Right lobe of liver (tissue), 4 donors: ENCODE measurements around the gene IQSEC3.

Experiments used
- POLR2A ChIP-seq: fragments of 450-650 bp; IDR thresholded peaks from one replicate; pipeline ENCODE4 v1.6.1; 2017; ENCODE audit warnings: antibody characterized with exemption, mild to moderate bottlenecking
- TF ChIP-seq, protein P1 (sequence below), 4 donors: fragments of 200-600 bp in 3 of 4; fragments of 450-650 bp in 1 of 4; IDR thresholded peaks; one replicate each; pipeline versions ENCODE4 v1.5.1 to v1.8.0; 2016 to 2022; ENCODE audit warnings: antibody characterized with exemption in 4 of 4, mild to moderate bottlenecking in 2 of 4
- donor health status: DM: no; HTN: no; CAD: no.
- donor health status: DM: no; HTN: no; CAD: no.
- donor health status: DM: no; HTN: yes; CAD: no.

DNA sequence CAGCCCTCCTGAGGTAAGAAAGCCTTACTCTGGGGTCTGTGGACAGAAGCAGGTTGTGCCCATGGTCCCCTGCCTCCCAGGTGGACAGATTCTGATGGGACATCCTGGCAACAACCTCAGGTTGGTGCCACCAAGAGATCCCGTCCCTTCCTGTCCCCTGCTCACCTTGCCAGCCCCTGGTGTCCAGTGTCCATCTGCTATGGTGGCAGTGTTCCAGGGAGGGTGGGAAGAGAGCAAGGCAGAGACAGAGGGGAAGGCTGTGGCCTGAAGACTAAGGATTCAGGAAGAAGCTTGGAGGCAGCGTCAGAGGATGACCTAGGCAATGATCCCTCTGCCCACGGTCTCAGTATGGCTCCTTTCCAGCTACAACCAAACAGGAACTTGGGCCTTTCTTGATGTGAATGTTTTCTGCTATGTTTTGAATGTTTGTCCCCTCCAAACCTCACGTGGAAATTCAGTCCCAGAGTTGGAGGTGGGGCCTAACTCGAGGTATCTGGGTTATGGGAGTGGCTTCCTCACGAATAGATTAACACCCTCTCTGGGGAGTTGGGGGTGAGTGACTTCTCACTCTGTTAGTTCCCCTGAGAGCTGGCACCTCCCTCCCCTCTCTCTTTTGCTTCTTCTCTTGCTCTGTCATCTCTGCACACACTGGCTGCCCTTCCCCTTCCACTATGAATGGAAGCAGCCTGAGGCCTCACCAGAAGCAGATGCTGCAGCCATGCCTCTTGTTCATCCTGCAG is 26.9 kb downstream of the IQSEC3 start:
- TF ChIP-seq, protein P1, sequence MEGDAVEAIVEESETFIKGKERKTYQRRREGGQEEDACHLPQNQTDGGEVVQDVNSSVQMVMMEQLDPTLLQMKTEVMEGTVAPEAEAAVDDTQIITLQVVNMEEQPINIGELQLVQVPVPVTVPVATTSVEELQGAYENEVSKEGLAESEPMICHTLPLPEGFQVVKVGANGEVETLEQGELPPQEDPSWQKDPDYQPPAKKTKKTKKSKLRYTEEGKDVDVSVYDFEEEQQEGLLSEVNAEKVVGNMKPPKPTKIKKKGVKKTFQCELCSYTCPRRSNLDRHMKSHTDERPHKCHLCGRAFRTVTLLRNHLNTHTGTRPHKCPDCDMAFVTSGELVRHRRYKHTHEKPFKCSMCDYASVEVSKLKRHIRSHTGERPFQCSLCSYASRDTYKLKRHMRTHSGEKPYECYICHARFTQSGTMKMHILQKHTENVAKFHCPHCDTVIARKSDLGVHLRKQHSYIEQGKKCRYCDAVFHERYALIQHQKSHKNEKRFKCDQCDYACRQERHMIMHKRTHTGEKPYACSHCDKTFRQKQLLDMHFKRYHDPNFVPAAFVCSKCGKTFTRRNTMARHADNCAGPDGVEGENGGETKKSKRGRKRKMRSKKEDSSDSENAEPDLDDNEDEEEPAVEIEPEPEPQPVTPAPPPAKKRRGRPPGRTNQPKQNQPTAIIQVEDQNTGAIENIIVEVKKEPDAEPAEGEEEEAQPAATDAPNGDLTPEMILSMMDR (IDR thresholded peaks at IDR 0.05) = no peak
- TF ChIP-seq POLR2A = no peak
